PC-9 (cell line): ENCODE data around the gene ZDHHC6. TPM values are rescaled to one million over a fixed set of nuclear protein-coding genes. Genes with fewer than 3 reads are reported as not detected.

ENCODE experiments used
- BruUV-seq: library from RNA; stranded (reverse); fragments of 400-500 nt; replicated peaks from 2 replicates; lab custom pipeline; 2021; lab: Mats Ljungman, UMichigan
- CTCF ChIA-PET: fragments of 300-600 bp; sonication (Branson Sonifier 250); formaldehyde crosslinking; loops from one replicate; lab custom pipeline; 2022; ENCODE audit warnings: antibody characterized with exemption; lab: Charles Lee
- POLR2A ChIA-PET: fragments of 300-600 bp; sonication (Branson Sonifier 250); formaldehyde crosslinking; loops from one replicate; lab custom pipeline; 2022; ENCODE audit warnings: antibody characterized with exemption; ENCODE audit not compliant: unreplicated experiment; lab: Charles Lee
- DNase-seq, 2 experiments: peaks; one replicate each; pipeline versions ENCODE4 v3.0.0 to v3.0.0-alpha.2; 2015 to 2022; ENCODE audit warnings: mixed read lengths in 1 of 2
- H2AFZ ChIP-seq: fragments of 200-600 bp; sonication (generic); 2 replicates; pipeline ENCODE4 v1.8.1; 2017; ENCODE audit warnings: antibody characterized with exemption
- H3F3A ChIP-seq: fragments of 200-600 bp; sonication (generic); 2 replicates; pipeline ENCODE4 v1.8.1; 2017; ENCODE audit warnings: antibody characterized with exemption, mild to moderate bottlenecking, low read depth; ENCODE audit not compliant: insufficient read depth
- H3K27ac ChIP-seq: fragments of 200-600 bp; sonication (generic); 2 replicates; pipeline ENCODE4 v1.6.1; 2016; ENCODE audit warnings: mixed run types
- H3K27me3 ChIP-seq: fragments of 200-600 bp; sonication (generic); 2 replicates; pipeline ENCODE4 v1.6.1; 2016; ENCODE audit warnings: low read depth, mixed run types; ENCODE audit not compliant: insufficient read depth
- H3K36me3 ChIP-seq: fragments of 200-600 bp; sonication (generic); 2 replicates; pipeline ENCODE4 v1.6.1; 2016; ENCODE audit warnings: low read depth, mixed run types
- H3K4me1 ChIP-seq: fragments of 200-600 bp; sonication (generic); replicated peaks from 2 replicates; pipeline ENCODE4 v1.6.1; 2016; ENCODE audit warnings: mixed run types; ENCODE audit not compliant: insufficient read depth
- H3K4me2 ChIP-seq: fragments of 200-600 bp; sonication (generic); 2 replicates; pipeline ENCODE4 v1.6.1; 2017; ENCODE audit warnings: mixed run types
- H3K4me3 ChIP-seq: fragments of 200-600 bp; sonication (generic); 2 replicates; pipeline ENCODE4 v1.6.1; 2016; ENCODE audit warnings: mixed run types
- H3K79me2 ChIP-seq: fragments of 200-600 bp; sonication (generic); 2 replicates; pipeline ENCODE4 v1.6.1; 2017; ENCODE audit warnings: low read depth, mixed run types
- H3K9me2 ChIP-seq: fragments of 200-600 bp; sonication (generic); 2 replicates; pipeline ENCODE4 v1.8.1; 2017; ENCODE audit warnings: mild to moderate bottlenecking; ENCODE audit not compliant: insufficient read depth
- H3K9me3 ChIP-seq: fragments of 200-600 bp; sonication (generic); 2 replicates; pipeline ENCODE4 v1.8.1; 2016; ENCODE audit warnings: low read depth; ENCODE audit not compliant: insufficient read depth
- H4K20me1 ChIP-seq: fragments of 200-600 bp; sonication (generic); 2 replicates; pipeline ENCODE4 v1.8.1; 2017; ENCODE audit not compliant: insufficient read depth
- CTCF ChIP-seq: fragments of 200-600 bp; sonication (generic); conservative IDR thresholded peaks from 2 replicates; pipeline ENCODE4 v1.6.1; 2017; ENCODE audit warnings: mixed run types, antibody characterized with exemption, mild to moderate bottlenecking, moderate library complexity
- EZH2 ChIP-seq: fragments of 200-600 bp; sonication (generic); IDR thresholded peaks from 2 replicates; pipeline ENCODE4 v1.8.0; 2017; ENCODE audit warnings: antibody characterized with exemption, low read depth
- intact Hi-C: fragments of 100-400 bp; cut with micrococcal nuclease; formaldehyde crosslinking; loops from one replicate; pipeline ENCODE4 v1.10.0; 2022; ENCODE audit not compliant: unreplicated experiment
- total RNA-seq: library from RNA; stranded (reverse); gene quantifications from 2 replicates; pipeline ENCODE4 v1.2.3, GENCODE V29; 2021

Gene ZDHHC6
- total RNA-seq, 1 experiment from 2014 or later, result 24.2 TPM

GRCh38 chr10:112454910-112455779 lies 8.4 kb upstream of the ZDHHC6 start:
- Histone ChIP-seq H3K9me2 (no peaks in the 10 kb centered on the region), H3K27me3 (no peaks in the 10 kb centered on the region), H4K20me1 (no peaks in the 10 kb centered on the region), H3K9me3 (no peaks in the 10 kb centered on the region), H3K27ac (no peak overlapping the region), H3K4me3 (no peak overlapping the region), H3K4me2 (no peak overlapping the region), H3F3A (no peaks in the 10 kb centered on the region), H3K36me3 (no peaks in the 10 kb centered on the region), H3K79me2 (peaks cover 5% of the 10 kb centered on the region; the same call in 1 of the 2 replicates), H2AFZ (no peak overlapping the region), H3K4me1 (no peaks in the 10 kb centered on the region)
- intact Hi-C loops, result no loop called here
- ChIA-PET POLR2A (no interaction called here), CTCF (no interaction called here)
- BruUV-seq, result no TSS peak
- no peak for TF ChIP-seq CTCF
- TF ChIP-seq EZH2, result no peak
- no peak for DNase-seq

- H3K27ac ChIP-seq, result no peak overlapping the region
- no peak overlapping the region for H3K4me3 ChIP-seq
- H3K4me1 ChIP-seq, result peaks cover 7% of the 10 kb centered on the region
- H3K9me3 ChIP-seq, result no peaks in the 10 kb centered on the region
- TF ChIP-seq EZH2, result no peak
- H3F3A ChIP-seq, result no peaks in the 10 kb centered on the region
- H3K27me3 ChIP-seq, result no peaks in the 10 kb centered on the region
- no peak overlapping the region for H3K4me2 ChIP-seq
- POLR2A ChIA-PET, result no interaction called here
- intact Hi-C loops, result no loop called here
- 0 out of 2 replicates have a peak, but pooled peaks cover 7% of the 10 kb centered on the region for H3K36me3 ChIP-seq
- H2AFZ ChIP-seq, result no peak overlapping the region
- BruUV-seq, result no TSS peak
- CTCF ChIA-PET, result no interaction called here
- H4K20me1 ChIP-seq, result no peaks in the 10 kb centered on the region
- DNase-seq, result no peak
- H3K9me2 ChIP-seq, result no peaks in the 10 kb centered on the region
- H3K79me2 ChIP-seq, result peaks cover 61% of the 10 kb centered on the region
Observed at GRCh38 chr10:112448888-112449287, 2.2 kb upstream of the ZDHHC6 start.

GRCh38 chr10:112447620-112447928 lies 860 bp upstream of the ZDHHC6 start:
- H3K27me3 ChIP-seq, result no peaks in the 10 kb centered on the region
- H2AFZ ChIP-seq, result peak overlapping the region; percentile 93
- peaks cover 7% of the 10 kb centered on the region for H3K4me1 ChIP-seq
- intact Hi-C loops, result loop anchor here (2.0 kb wide), 1 partner anchor 265 kb away; the partner anchor contains the start of gene GPAM
- no peaks in the 10 kb centered on the region for H3F3A ChIP-seq
- ChIA-PET POLR2A (no interaction called here), CTCF (no interaction called here)
- no TSS peak for BruUV-seq
- 0 out of 2 replicates have a peak, but pooled peaks cover 7% of the 10 kb centered on the region for H3K36me3 ChIP-seq
- TF ChIP-seq EZH2 (no peak), CTCF (no peak)
- peaks cover 61% of the 10 kb centered on the region for H3K79me2 ChIP-seq
- no peaks in the 10 kb centered on the region for H3K9me3 ChIP-seq
- no peak for DNase-seq
- H4K20me1 ChIP-seq, result no peaks in the 10 kb centered on the region
- no peaks in the 10 kb centered on the region for H3K9me2 ChIP-seq
- H3K4me3 ChIP-seq, result peak overlapping the region; percentile 97
- peak overlapping the region; percentile 81 for H3K27ac ChIP-seq
- peak overlapping the region; percentile 87 for H3K4me2 ChIP-seq
